ENCODE data around the gene COL20A1.

COL20A1 gene

GRCh38 chr20:63329331-63330083 lies 36.5 kb downstream of the COL20A1 start:
- H3K4me3 ChIP-seq (ENCODE audit: low read depth, low read length), result no peak overlapping the region
- DNase-seq (ENCODE audit: low read depth), result no peak
- no peak for TF ChIP-seq CTCF (IDR thresholded peaks at IDR 0.05; ENCODE audit: low read depth, low read length, missing control alignments)

- no peak overlapping the region for H3K4me3 ChIP-seq (ENCODE audit: low read depth, low read length)
- TF ChIP-seq CTCF (IDR thresholded peaks at IDR 0.05; ENCODE audit: low read depth, low read length, missing control alignments), result no peak
Measured at GRCh38 chr20:63330084-63330760, 37.2 kb downstream of the COL20A1 start.

DNA sequence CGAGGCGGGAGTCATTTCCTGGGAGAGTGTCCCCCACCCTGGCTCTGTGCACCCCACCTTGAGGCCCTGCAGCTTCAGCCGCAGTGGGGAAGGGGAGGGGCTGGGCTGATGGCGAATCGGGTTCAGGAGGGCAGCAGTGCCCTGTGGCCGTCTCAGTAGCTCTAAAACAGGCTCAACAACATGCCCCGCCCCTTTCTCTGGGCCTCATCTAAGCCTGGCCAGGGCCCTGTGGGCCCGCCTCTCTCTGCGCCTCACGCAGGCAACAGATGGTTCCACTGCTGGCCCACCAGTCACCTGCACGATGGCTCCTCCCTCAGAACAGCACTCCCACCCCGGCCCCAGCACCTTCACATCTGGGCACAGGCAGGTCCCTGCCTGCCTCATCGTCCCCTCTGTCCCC lies 38.0 kb downstream of the COL20A1 start:
- TF ChIP-seq CTCF (IDR thresholded peaks at IDR 0.05; ENCODE audit: low read depth, low read length, missing control alignments), result no peak
- no peak overlapping the region for H3K4me3 ChIP-seq (ENCODE audit: low read depth, low read length)
- no peak for DNase-seq (ENCODE audit: low read depth)

More at GRCh38 chr20:63330084-63330760, 37.2 kb downstream of the COL20A1 start:
- no peak for DNase-seq (ENCODE audit: low read depth)

- no peak for DNase-seq (ENCODE audit: low read depth)
- TF ChIP-seq CTCF (IDR thresholded peaks at IDR 0.05; ENCODE audit: low read depth, low read length, missing control alignments), result no peak
- no peak overlapping the region for H3K4me3 ChIP-seq (ENCODE audit: low read depth, low read length)
Measured at GRCh38 chr20:63331741-63332400, 38.9 kb downstream of the COL20A1 start.

- no peak for DNase-seq (ENCODE audit: low read depth)
- no peak overlapping the region for H3K4me3 ChIP-seq (ENCODE audit: low read depth, low read length)
- no peak for TF ChIP-seq CTCF (IDR thresholded peaks at IDR 0.05; ENCODE audit: low read depth, low read length, missing control alignments)
Measured at GRCh38 chr20:63332488-63333240, 39.7 kb downstream of the COL20A1 start.

GRCh38 chr20:63333241-63333836 lies 40.4 kb downstream of the COL20A1 start:
- no peak for DNase-seq (ENCODE audit: low read depth)
- H3K4me3 ChIP-seq (ENCODE audit: low read depth, low read length), result no peak overlapping the region
- no peak for TF ChIP-seq CTCF (IDR thresholded peaks at IDR 0.05; ENCODE audit: low read depth, low read length, missing control alignments)
